ENCODE results near the gene HABP2.

Gene HABP2

GRCh38 chr10:113557903-113558321 is 5.1 kb downstream of the HABP2 start:
- DNase-seq (ENCODE audit: low spot score), result no peak

- no peak for DNase-seq (ENCODE audit: low spot score)
Observed at GRCh38 chr10:113560071-113560470, 7.2 kb downstream of the HABP2 start.

GRCh38 chr10:113561214-113561613 is 8.4 kb downstream of the HABP2 start:
- DNase-seq (ENCODE audit: low spot score), result no peak

- DNase-seq (ENCODE audit: low spot score), result no peak
Observed at GRCh38 chr10:113562069-113562468, 9.2 kb downstream of the HABP2 start.

GRCh38 chr10:113562704-113563103 is 9.9 kb downstream of the HABP2 start:
- no peak for DNase-seq (ENCODE audit: low spot score)

GRCh38 chr10:113563306-113564088 is 10.6 kb downstream of the HABP2 start:
- peak; percentile 51 for DNase-seq (ENCODE audit: low spot score)

- DNase-seq (ENCODE audit: low spot score), result no peak
Observed at GRCh38 chr10:113565364-113565763, 12.5 kb downstream of the HABP2 start.

- no peak for DNase-seq (ENCODE audit: low spot score)
Observed at GRCh38 chr10:113566888-113567287, 14.0 kb downstream of the HABP2 start.

GRCh38 chr10:113569576-113569975 is 16.7 kb downstream of the HABP2 start:
- DNase-seq (ENCODE audit: low spot score), result no peak

- DNase-seq (ENCODE audit: low spot score), result no peak
Observed at GRCh38 chr10:113572520-113573290, 19.9 kb downstream of the HABP2 start.

GRCh38 chr10:113573368-113573767 is 20.5 kb downstream of the HABP2 start:
- DNase-seq (ENCODE audit: low spot score), result no peak

- DNase-seq (ENCODE audit: low spot score), result no peak
Observed at GRCh38 chr10:113576852-113577251, 24.0 kb downstream of the HABP2 start.

GRCh38 chr10:113578773-113579172 is 25.9 kb downstream of the HABP2 start:
- DNase-seq (ENCODE audit: low spot score), result no peak

- DNase-seq (ENCODE audit: low spot score), result no peak
Observed at GRCh38 chr10:113581092-113581491, 28.2 kb downstream of the HABP2 start.

- DNase-seq (ENCODE audit: low spot score), result no peak
Observed at GRCh38 chr10:113583571-113583970, 30.7 kb downstream of the HABP2 start.

GRCh38 chr10:113585949-113586348 is 33.1 kb downstream of the HABP2 start:
- no peak for DNase-seq (ENCODE audit: low spot score)

- DNase-seq (ENCODE audit: low spot score), result no peak
Observed at GRCh38 chr10:113589201-113589770, 36.4 kb downstream of the HABP2 start.

GRCh38 chr10:113590581-113590980 is 37.7 kb downstream of the HABP2 start:
- DNase-seq (ENCODE audit: low spot score), result no peak

- no peak for DNase-seq (ENCODE audit: low spot score)
Observed at GRCh38 chr10:113592380-113592779, 39.5 kb downstream of the HABP2 start.

- no peak for DNase-seq (ENCODE audit: low spot score)
Observed at GRCh38 chr10:113594652-113595051, 41.8 kb downstream of the HABP2 start.

- DNase-seq (ENCODE audit: low spot score), result no peak
Observed at GRCh38 chr10:113600569-113600968, 47.7 kb downstream of the HABP2 start.

GRCh38 chr10:113603057-113603777 is 50.4 kb downstream of the HABP2 start:
- DNase-seq (ENCODE audit: low spot score), result no peak
